Hematopoietic multipotent progenitor cell treated with erythropoietin and hydrocortisone succinate and interleukin-3 and kit ligand, for 6 days (in vitro differentiated cells): ENCODE measurements around the gene PRPF19.

ENCODE experiments used
- DNase-seq: peaks from one replicate; pipeline ENCODE4 v3.0.0-alpha.2; 2015

PRPF19 gene

GRCh38 chr11:60906132-60906972, at the start of gene PRPF19:
TSS of gene PRPF19 (minus strand) at chr11:60906585. CDS start at chr11:60906382, 203 bp downstream.
- DNase-seq, result peak; percentile 99

GRCh38 chr11:60955571-60955970, 49.2 kb upstream of the PRPF19 start:
- no peak for DNase-seq

GRCh38 chr11:60954421-60954820, 48.0 kb upstream of the PRPF19 start:
- DNase-seq, result no peak

GRCh38 chr11:60953781-60954180, 47.4 kb upstream of the PRPF19 start:
- no peak for DNase-seq

GRCh38 chr11:60952742-60953170, 46.4 kb upstream of the PRPF19 start:
- DNase-seq, result no peak

GRCh38 chr11:60951904-60952741, 45.7 kb upstream of the PRPF19 start, which contains the start of gene SLC15A3:
TSS of gene SLC15A3 (minus strand) at chr11:60952176. CDS start at chr11:60951551, 625 bp downstream.
- DNase-seq, result peak; percentile 76

- no peak for DNase-seq
These were observed 45.2 kb upstream of the PRPF19 start for GRCh38 chr11:60951606-60951903.

- no peak for DNase-seq
These were observed 44.7 kb upstream of the PRPF19 start for GRCh38 chr11:60950933-60951605.

- no peak for DNase-seq
These were observed 43.6 kb upstream of the PRPF19 start for GRCh38 chr11:60950024-60950423.

GRCh38 chr11:60948250-60948649, 41.9 kb upstream of the PRPF19 start:
- DNase-seq, result no peak

- no peak for DNase-seq
These were observed 41.3 kb upstream of the PRPF19 start for GRCh38 chr11:60947700-60948099.

- DNase-seq, result no peak
These were observed 40.3 kb upstream of the PRPF19 start for GRCh38 chr11:60946601-60947264.

- DNase-seq, result peak; percentile 57
These were observed 38.9 kb upstream of the PRPF19 start for GRCh38 chr11:60945295-60945667.

GRCh38 chr11:60944490-60945294, 38.3 kb upstream of the PRPF19 start:
- DNase-seq, result peak; percentile 53

- no peak for DNase-seq
These were observed 36.7 kb upstream of the PRPF19 start for GRCh38 chr11:60942970-60943565.

GRCh38 chr11:60942219-60942618, 35.8 kb upstream of the PRPF19 start:
- DNase-seq, result no peak

GRCh38 chr11:60941371-60942119, 35.2 kb upstream of the PRPF19 start:
- no peak for DNase-seq

- no peak for DNase-seq
These were observed 33.5 kb upstream of the PRPF19 start for GRCh38 chr11:60939855-60940254.

- DNase-seq, result no peak
These were observed 32.9 kb upstream of the PRPF19 start for GRCh38 chr11:60939301-60939700.

GRCh38 chr11:60938500-60938899, 32.1 kb upstream of the PRPF19 start:
- DNase-seq, result no peak

- DNase-seq, result no peak
These were observed 31.4 kb upstream of the PRPF19 start for GRCh38 chr11:60937811-60938210.
